OCI-LY1 (cell line): ENCODE measurements around the gene IMPDH2.

ENCODE experiments used
- H2AFZ ChIP-seq: fragments of 200-600 bp; sonication (generic), shearing (Covaris generic); 2 replicates; pipeline ENCODE4 v1.6.0; 2014; ENCODE audit warnings: antibody characterized with exemption, mild to moderate bottlenecking, low read length
- H3F3A ChIP-seq: fragments of 200-600 bp; sonication (generic), shearing (Covaris generic); 2 replicates; pipeline ENCODE4 v1.6.0; 2014; ENCODE audit warnings: mild to moderate bottlenecking, antibody characterized with exemption, low read length, moderate library complexity; ENCODE audit not compliant: insufficient read depth
- H3K27ac ChIP-seq: fragments of 200-600 bp; sonication (generic); 2 replicates; pipeline ENCODE4 v1.5.1; 2014; ENCODE audit warnings: low read length, mixed run types, mild to moderate bottlenecking, low read depth; ENCODE audit not compliant: poor library complexity, severe bottlenecking
- H3K27me3 ChIP-seq: fragments of 200-600 bp; sonication (generic); 2 replicates; pipeline ENCODE4 v1.6.0; 2014; ENCODE audit warnings: antibody characterized with exemption, mild to moderate bottlenecking, low read length, moderate library complexity; ENCODE audit not compliant: insufficient read depth
- H3K36me3 ChIP-seq: fragments of 200-600 bp; sonication (generic); 2 replicates; pipeline ENCODE4 v1.6.1; 2014; ENCODE audit warnings: mild to moderate bottlenecking, antibody characterized with exemption, low read length, moderate library complexity, mixed read lengths; ENCODE audit not compliant: insufficient read depth
- H3K4me1 ChIP-seq: fragments of 200-600 bp; sonication (generic); 2 replicates; pipeline ENCODE4 v1.5.1; 2014; ENCODE audit warnings: mild to moderate bottlenecking, low read length, moderate library complexity; ENCODE audit not compliant: insufficient read depth, severe bottlenecking
- H3K4me2 ChIP-seq: fragments of 200-600 bp; sonication (generic), shearing (Covaris generic); 2 replicates; pipeline ENCODE4 v1.6.1; 2014; ENCODE audit warnings: low read length
- H3K4me3 ChIP-seq: fragments of 200-600 bp; sonication (generic); 2 replicates; pipeline ENCODE4 v1.5.1; 2014; ENCODE audit warnings: low read length, low read depth, mild to moderate bottlenecking, mixed read lengths; ENCODE audit not compliant: poor library complexity, severe bottlenecking
- H3K79me2 ChIP-seq: fragments of 200-600 bp; shearing (Covaris generic); 2 replicates; pipeline ENCODE4 v1.6.1; 2016; ENCODE audit warnings: mixed run types, low read length, mixed read lengths; ENCODE audit not compliant: insufficient read depth
- H3K9ac ChIP-seq: fragments of 200-600 bp; sonication (generic), shearing (Covaris generic); 2 replicates; pipeline ENCODE4 v1.6.1; 2014; ENCODE audit warnings: mild to moderate bottlenecking, low read length, mixed read lengths
- H3K9me2 ChIP-seq: fragments of 200-600 bp; sonication (generic), shearing (Covaris generic); 2 replicates; pipeline ENCODE4 v1.6.1; 2014; ENCODE audit warnings: low read depth, mild to moderate bottlenecking, low read length, mixed read lengths
- H3K9me3 ChIP-seq: fragments of 200-600 bp; shearing (Covaris generic); 2 replicates; pipeline ENCODE4 v1.6.1; 2014; ENCODE audit warnings: low read length, mixed read lengths
- H4K20me1 ChIP-seq: fragments of 200-600 bp; sonication (generic), shearing (Covaris generic); 2 replicates; pipeline ENCODE4 v1.6.0; 2016; ENCODE audit warnings: mild to moderate bottlenecking, low read length; ENCODE audit not compliant: insufficient read depth
- CTCF ChIP-seq: fragments of 200-600 bp; sonication (generic), shearing (Covaris generic); IDR thresholded peaks from 2 replicates; pipeline ENCODE4 v1.5.1; 2017; ENCODE audit warnings: mild to moderate bottlenecking, antibody characterized with exemption, low read length, moderate library complexity, mixed read lengths
- EZH2 ChIP-seq: fragments of 200-600 bp; sonication (generic), shearing (Covaris generic); IDR thresholded peaks from 2 replicates; pipeline ENCODE4 v1.8.0; 2017; ENCODE audit warnings: borderline replicate concordance, mixed run types, mild to moderate bottlenecking, antibody characterized with exemption, low read length, moderate library complexity, mixed read lengths

The IMPDH2 gene

DNA sequence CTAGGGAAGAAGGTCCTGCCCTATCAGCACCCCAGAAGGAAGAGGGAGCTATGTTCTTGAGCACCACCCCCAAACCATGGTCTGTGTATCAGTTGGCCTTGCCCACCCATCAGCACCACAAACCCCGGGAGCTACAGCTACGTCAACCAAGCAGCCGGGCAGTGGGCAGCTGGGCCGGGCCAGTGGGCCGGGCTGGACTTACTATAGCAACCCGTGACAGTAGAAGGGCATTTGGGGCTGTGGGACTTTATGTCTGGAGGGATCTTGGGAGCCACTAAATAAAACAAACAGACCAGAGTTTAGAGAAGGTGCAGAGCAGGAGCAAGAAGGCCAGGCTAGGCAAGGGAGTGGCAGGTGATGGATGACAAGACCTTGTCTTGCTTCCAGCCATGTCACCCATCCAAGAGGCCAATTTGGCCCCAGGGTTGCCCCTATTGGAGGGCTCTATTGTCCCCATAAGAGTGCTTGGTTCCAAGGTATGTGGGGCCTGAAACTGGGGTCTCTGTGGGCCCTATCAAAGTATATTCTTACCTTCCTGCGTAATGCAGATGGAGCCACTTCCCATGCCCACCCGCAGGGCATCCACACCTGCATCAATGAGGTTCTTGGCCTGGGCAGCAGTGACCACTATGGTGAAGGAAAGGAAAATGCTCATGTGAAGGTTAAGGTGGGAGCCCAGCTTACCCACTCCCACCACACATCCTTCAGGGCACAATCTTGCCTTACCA lies 3.2 kb downstream of the IMPDH2 start:
- H4K20me1 ChIP-seq = no peaks in the 10 kb centered on the region
- H3K36me3 ChIP-seq = peaks cover 72% of the 10 kb centered on the region
- H3K79me2 ChIP-seq = no peaks in the 10 kb centered on the region
- no peaks in the 10 kb centered on the region for H3K9me2 ChIP-seq
- H2AFZ ChIP-seq = no peak overlapping the region
- no peak overlapping the region for H3K4me3 ChIP-seq
- no peaks in the 10 kb centered on the region for H3K27me3 ChIP-seq
- H3K9me3 ChIP-seq = no peaks in the 10 kb centered on the region
- TF ChIP-seq EZH2 (no peak), CTCF (no peak)
- H3K27ac ChIP-seq = peak overlapping the region; percentile 4
- no peak overlapping the region for H3K9ac ChIP-seq
- peaks cover 54% of the 10 kb centered on the region for H3K4me1 ChIP-seq
- 0 out of 2 replicates have a peak, but pooled peaks cover 2% of the 10 kb centered on the region for H3F3A ChIP-seq
- no peak overlapping the region; the same call in 1 of the 2 replicates for H3K4me2 ChIP-seq

DNA sequence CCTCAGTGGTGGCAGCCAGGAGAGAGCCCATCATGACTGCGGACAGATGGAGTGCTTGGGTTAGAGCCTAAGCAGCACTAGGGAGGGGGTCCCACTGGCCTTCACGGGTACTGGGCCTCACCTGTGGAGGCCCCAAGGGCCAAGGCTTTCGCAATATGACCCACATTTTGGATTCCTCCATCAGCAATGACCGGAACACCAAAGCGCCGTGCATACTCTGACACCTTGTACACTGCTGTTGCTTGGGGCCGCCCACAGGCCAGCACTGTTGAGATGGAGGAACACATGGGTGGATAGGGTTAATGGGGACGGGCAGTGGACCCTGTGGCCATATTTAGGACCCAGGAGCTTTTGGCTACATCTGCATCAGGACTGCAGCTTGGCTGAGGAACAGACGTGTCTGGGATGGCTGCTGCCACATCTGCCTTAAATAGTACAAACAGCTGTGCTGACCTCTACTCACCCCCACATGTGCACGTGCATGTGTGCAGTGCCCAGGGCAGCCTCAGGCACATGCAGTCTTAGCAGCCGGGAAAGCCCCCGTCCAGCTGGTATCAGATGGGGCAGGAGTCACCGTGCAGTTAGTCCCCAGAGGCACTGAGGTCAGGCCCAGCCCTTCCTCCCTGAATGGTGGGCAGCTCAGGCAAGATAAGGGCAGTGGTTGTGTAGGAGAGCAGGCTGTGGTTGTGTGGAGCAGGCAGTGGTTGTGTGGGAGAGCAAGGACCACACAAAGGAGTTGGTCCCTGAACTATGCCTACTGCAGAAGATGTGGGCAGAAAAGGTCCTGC lies 4.0 kb downstream of the IMPDH2 start:
- Histone ChIP-seq H3K9me2 (no peaks in the 10 kb centered on the region), H3K79me2 (peaks cover 6% of the 10 kb centered on the region; the same call in 1 of the 2 replicates), H3K36me3 (peaks cover 64% of the 10 kb centered on the region), H3K9me3 (no peaks in the 10 kb centered on the region), H3K9ac (no peak overlapping the region), H3F3A (0 out of 2 replicates have a peak, but pooled peaks cover 2% of the 10 kb centered on the region), H3K4me3 (no peak overlapping the region), H3K27ac (peak overlapping the region; percentile 4), H4K20me1 (no peaks in the 10 kb centered on the region), H3K27me3 (no peaks in the 10 kb centered on the region), H2AFZ (no peak overlapping the region), H3K4me1 (peaks cover 54% of the 10 kb centered on the region), H3K4me2 (no peak overlapping the region; the same call in 1 of the 2 replicates)
- TF ChIP-seq CTCF (no peak), EZH2 (no peak)

DNA sequence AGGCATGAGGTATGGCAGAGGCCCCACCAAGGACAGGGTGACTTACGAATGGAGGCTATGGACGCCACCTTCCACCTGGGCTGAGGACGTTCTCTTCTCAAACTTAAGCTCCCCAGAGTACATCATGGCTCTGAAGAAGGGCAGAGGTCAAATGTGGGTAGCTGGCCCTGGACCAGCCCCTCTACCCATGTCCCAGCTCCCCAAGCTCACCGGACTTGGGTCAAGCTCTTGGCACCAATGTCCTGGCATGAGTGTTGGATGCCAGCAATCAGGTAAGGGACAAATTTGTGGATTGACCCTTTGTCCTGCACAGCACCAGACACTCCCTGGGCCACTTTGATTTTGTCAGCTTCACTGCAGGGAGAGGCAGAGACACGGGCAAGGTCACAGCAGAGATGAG lies 4.7 kb downstream of the IMPDH2 start:
- Histone ChIP-seq H3K36me3 (peaks cover 59% of the 10 kb centered on the region), H2AFZ (no peak overlapping the region), H3K9me2 (no peaks in the 10 kb centered on the region), H3K4me2 (no peak overlapping the region), H3K4me3 (no peak overlapping the region), H3F3A (no peaks in the 10 kb centered on the region), H3K9me3 (no peaks in the 10 kb centered on the region), H3K9ac (no peak overlapping the region), H3K79me2 (peaks cover 13% of the 10 kb centered on the region; the same call in 1 of the 2 replicates), H3K27ac (no peak overlapping the region), H4K20me1 (no peaks in the 10 kb centered on the region), H3K27me3 (no peaks in the 10 kb centered on the region), H3K4me1 (peaks cover 58% of the 10 kb centered on the region)
- TF ChIP-seq CTCF = no peak
- TF ChIP-seq EZH2 = no peak
